K562 (cell line): ENCODE results near the gene GALNT5. TPM values are rescaled to one million over a fixed set of nuclear protein-coding genes. Genes with fewer than 3 reads are reported as not detected.
A peak's percentile ranks its signal among the peaks of the same experiment; 100 is the strongest.

Experiments
- BCLAF1 ChIP-seq, 2 experiments: fragments of 450-650 bp in 1 of 2; IDR thresholded peaks; 2 replicates each; pipeline ENCODE4 v1.6.1; 2011 to 2017; ENCODE audit warnings: low read depth in 2 of 2, antibody characterized with exemption in 1 of 2, borderline replicate concordance in 1 of 2, low read length in 1 of 2, mild to moderate bottlenecking in 1 of 2, mixed read lengths in 1 of 2; ENCODE audit not compliant: control insufficient read depth in 1 of 2
- HNRNPH1 ChIP-seq: fragments of 200-400 bp; formaldehyde crosslinking; optimal IDR thresholded peaks from 2 replicates; pipeline ENCODE3; 2017; ENCODE audit warnings: low read depth, mild to moderate bottlenecking, low read length, moderate library complexity
- ILK ChIP-seq: fragments of 450-650 bp; IDR thresholded peaks from 2 replicates; pipeline ENCODE4 v1.6.1; 2016; ENCODE audit warnings: missing genetic modification characterization, low read depth, mild to moderate bottlenecking, missing compliant biosample characterization, moderate library complexity, borderline replicate concordance
- MTA2 ChIP-seq: fragments of 450-650 bp; IDR thresholded peaks from 2 replicates; pipeline ENCODE4 v1.6.1; 2016; ENCODE audit warnings: low read depth
- NFIX ChIP-seq: fragments of 250-450 bp; sonication (Bioruptor Pico); IDR thresholded peaks from 2 replicates; pipeline ENCODE4 v1.4.0; 2020; ENCODE audit warnings: low read depth, mild to moderate bottlenecking, moderate library complexity
- RCOR1 ChIP-seq, 2 experiments: IDR thresholded peaks; 2 replicates each; pipeline ENCODE4 v1.6.1; 2012; ENCODE audit warnings: low read depth in 2 of 2, low read length in 2 of 2, borderline replicate concordance in 1 of 2, improper control_type of control experiment in 1 of 2
- SIX5 ChIP-seq, 2 experiments: IDR thresholded peaks; 2 replicates each; pipeline ENCODE4 v1.6.1; 2011; ENCODE audit warnings: low read length in 2 of 2, borderline replicate concordance in 1 of 2, low read depth in 1 of 2, mild to moderate bottlenecking in 1 of 2, moderate library complexity in 1 of 2; ENCODE audit not compliant: insufficient read depth in 1 of 2
- SLC30A9 ChIP-seq: fragments of 250-450 bp; sonication (Bioruptor Pico); IDR thresholded peaks from 2 replicates; pipeline ENCODE4 v1.8.0; 2022; ENCODE audit warnings: mild to moderate bottlenecking, moderate library complexity
- SRSF1 ChIP-seq: fragments of 200-400 bp; formaldehyde crosslinking; IDR thresholded peaks from 2 replicates; pipeline ENCODE4 v1.6.1; 2017; ENCODE audit warnings: mild to moderate bottlenecking, low read depth, low read length, moderate library complexity
- TBP ChIP-seq: optimal IDR thresholded peaks from 2 replicates; pipeline ENCODE3; 2011; ENCODE audit warnings: low read depth, low read length, improper control_type of control experiment
- TCF7L2 ChIP-seq: fragments of 150-350 bp; IDR thresholded peaks from 2 replicates; pipeline ENCODE4 v1.6.1; 2016; ENCODE audit warnings: low read depth, mild to moderate bottlenecking, low read length, moderate library complexity
- TOE1 ChIP-seq, 2 experiments: fragments of 450-650 bp in 1 of 2; sonication (generic) in 1 of 2; formaldehyde crosslinking in 1 of 2; IDR thresholded peaks; 2 replicates each; pipeline versions ENCODE4 v1.7.1 to v1.8.0; 2016 to 2022; ENCODE audit warnings: borderline replicate concordance in 2 of 2, mild to moderate bottlenecking in 2 of 2, antibody characterized with exemption in 1 of 2, inconsistent platforms in 1 of 2, low read depth in 1 of 2, missing genetic modification reagents in 1 of 2, moderate library complexity in 1 of 2
- TRIM28 ChIP-seq: fragments of 450-650 bp; IDR thresholded peaks from 2 replicates; pipeline ENCODE4 v1.6.1; 2017
- ZKSCAN3 ChIP-seq: fragments of 250-450 bp; sonication (Bioruptor Pico); IDR thresholded peaks from 2 replicates; pipeline ENCODE4 v1.4.0; 2020
- ZNF224 ChIP-seq: sonication (generic); formaldehyde crosslinking; IDR thresholded peaks from 2 replicates; pipeline ENCODE4 v1.8.0; 2022; ENCODE audit warnings: mild to moderate bottlenecking, missing genetic modification reagents
- ZNF263 ChIP-seq: sonication (generic); formaldehyde crosslinking; IDR thresholded peaks from 2 replicates; pipeline ENCODE4 v1.8.0; 2022; ENCODE audit warnings: mild to moderate bottlenecking, missing genetic modification reagents, borderline replicate concordance
- ZNF274 ChIP-seq: IDR thresholded peaks from 2 replicates; pipeline ENCODE4 v1.6.1; 2011; ENCODE audit warnings: low read depth, mild to moderate bottlenecking, low read length, moderate library complexity, borderline replicate concordance
- ZNF324 ChIP-seq: fragments of 250-450 bp; sonication (Bioruptor Pico); IDR thresholded peaks from 2 replicates; pipeline ENCODE4 v1.4.0; 2020; ENCODE audit warnings: mild to moderate bottlenecking
- polyA plus RNA-seq, 8 experiments: library from polyadenylated mRNA; depleted of rRNA in 4 of 8; stranded (reverse) in 5 of 8; unstranded in 3 of 8; fragments of >200 nt; fragmentation: Nextera tagmentation in 2 of 8; fragmentation: Illumina TruSeq in 1 of 8; extraction: Ambion mirVana in 2 of 8; extraction: Trizol in 1 of 8; gene quantifications; 2 replicates each; pipeline versions ENCODE4 v1.2.1 to v1.2.3, GENCODE V29; 2011 to 2014; ENCODE audit warnings: inconsistent platforms in 1 of 8, missing spikeins in 1 of 8
- total RNA-seq, 7 experiments: library from RNA; depleted of rRNA in 6 of 7; stranded (reverse); fragments of >200 nt in 6 of 7; fragmentation: Illumina TruSeq in 2 of 7; extraction: Trizol in 2 of 7; gene quantifications; 2 replicates each; pipeline versions ENCODE4 v1.2.1 to v1.2.3, GENCODE V29; 2011 to 2021; ENCODE audit warnings: low replicate concordance in 1 of 7

Gene GALNT5
- total and polyA plus RNA-seq, 9 of the 15 experiments (the other 6 are each of a cell fraction or from before 2014, with no cell fraction given): 21.6 to 73.0 (median 54.7) TPM

- TF ChIP-seq BCLAF1 (IDR thresholded peaks at IDR 0.05; ENCODE audit: borderline replicate concordance in 1 of 2, control insufficient read depth in 1 of 2, low read depth in 2 of 2, low read length in 1 of 2) (peak in 1 of 2 experiments; percentile 23; a peak in 1 of 4 replicates), TCF7L2 (no peak; the same call in 1 of the 2 replicates), TRIM28 (0 out of 2 replicates have a peak, but pooled peaks have one; percentile 42), TBP (peak; percentile 91), ILK (tag) (no peak), MTA2 (no peak), ZNF324 (CRISPR knock-in tag) (no peak), SIX5 (IDR thresholded peaks at IDR 0.05; ENCODE audit: borderline replicate concordance in 1 of 2, insufficient read depth in 1 of 2, low read depth in 1 of 2, low read length in 2 of 2) (no peak), ZNF224 (no peak), SRSF1 (no peak), NFIX (CRISPR knock-in tag) (no peak), ZNF263 (CRISPR knock-in tag) (no peak), ZNF274 (no peak), RCOR1 (IDR thresholded peaks at IDR 0.05; ENCODE audit: borderline replicate concordance in 1 of 2, low read depth in 2 of 2, low read length in 2 of 2) (no peak; a peak in 1 of 4 replicates), SLC30A9 (CRISPR knock-in tag) (no peak), HNRNPH1 (no peak), ZKSCAN3 (no peak), TOE1 (IDR thresholded peaks at IDR 0.05; ENCODE audit: borderline replicate concordance) (peak; percentile 66; the same call in 1 of the 2 replicates), TOE1 (CRISPR knock-in tag; IDR thresholded peaks at IDR 0.05; ENCODE audit: borderline replicate concordance, low read depth) (no peak)
Observed at GRCh38 chr2:157257312-157258252, at the start of gene GALNT5 (continued).
